Liver (tissue), 9 donors: ENCODE data around the gene P4HA1. TPM values are rescaled to one million over a fixed set of nuclear protein-coding genes. Genes with fewer than 3 reads are reported as not detected.

Source experiments
- DNase-seq: peaks from one replicate; pipeline ENCODE4 v3.0.0-alpha.2; 2017; ENCODE audit warnings: low spot score
- H3K27ac ChIP-seq, 2 donors: one replicate each; pipeline ENCODE4 v1.7.0; 2013; ENCODE audit warnings: inconsistent platforms in 2 of 2, low read length in 2 of 2, control low read depth in 1 of 2, low read depth in 1 of 2, mild to moderate bottlenecking in 1 of 2
- H3K27me3 ChIP-seq, 4 donors: one replicate each; pipeline versions ENCODE4 v1.6.1 to v1.7.0; 2013; ENCODE audit warnings: low read length in 3 of 4, inconsistent platforms in 1 of 4, mild to moderate bottlenecking in 1 of 4, moderate library complexity in 1 of 4; ENCODE audit not compliant: control insufficient read depth in 4 of 4, insufficient read depth in 4 of 4
- H3K36me3 ChIP-seq, 4 donors: one replicate each; pipeline versions ENCODE4 v1.6.1 to v1.7.0; 2013; ENCODE audit warnings: low read length in 3 of 4, mild to moderate bottlenecking in 3 of 4, low read depth in 1 of 4, moderate library complexity in 1 of 4; ENCODE audit not compliant: control insufficient read depth in 4 of 4, insufficient read depth in 3 of 4
- H3K4me1 ChIP-seq, 4 donors: one replicate each; pipeline versions ENCODE4 v1.6.1 to v1.7.0; 2013; ENCODE audit warnings: low read length in 3 of 4, mild to moderate bottlenecking in 3 of 4, moderate library complexity in 1 of 4; ENCODE audit not compliant: control insufficient read depth in 4 of 4, insufficient read depth in 4 of 4
- H3K4me3 ChIP-seq, 3 donors: one replicate each; pipeline versions ENCODE4 v1.6.1 to v1.7.0; 2013; ENCODE audit warnings: low read length in 3 of 3, control low read depth in 1 of 3, low read depth in 1 of 3, mild to moderate bottlenecking in 1 of 3
- H3K9ac ChIP-seq, 2 donors: one replicate each; pipeline ENCODE4 v1.7.0; 2013; ENCODE audit warnings: low read length in 2 of 2, mild to moderate bottlenecking in 2 of 2, moderate library complexity in 2 of 2, control low read depth in 1 of 2, low read depth in 1 of 2
- H3K9me3 ChIP-seq, 4 donors: one replicate each; pipeline versions ENCODE4 v1.6.1 to v1.7.0; 2013; ENCODE audit warnings: low read length in 3 of 4; ENCODE audit not compliant: control insufficient read depth in 4 of 4
- EGR1 ChIP-seq, 2 donors: IDR thresholded peaks; 2 replicates each; pipeline ENCODE4 v1.6.1; 2016 to 2018; ENCODE audit warnings: antibody characterized with exemption in 2 of 2, low read depth in 2 of 2
- FOXA1 ChIP-seq: IDR thresholded peaks from 2 replicates; pipeline ENCODE4 v1.6.1; 2016; ENCODE audit warnings: antibody characterized with exemption
- GABPA ChIP-seq, 2 donors: IDR thresholded peaks in 1 of 2; conservative IDR thresholded peaks in 1 of 2; 2 replicates each; pipeline ENCODE4 v1.6.1; 2016; ENCODE audit warnings: antibody characterized with exemption in 2 of 2, mild to moderate bottlenecking in 1 of 2, moderate library complexity in 1 of 2
- HNF4A ChIP-seq, 2 donors: conservative IDR thresholded peaks; 2 replicates each; pipeline ENCODE4 v1.6.1; 2016; ENCODE audit warnings: antibody characterized with exemption in 2 of 2, mild to moderate bottlenecking in 2 of 2
- JUND ChIP-seq, 2 donors: IDR thresholded peaks; 2 replicates each; pipeline ENCODE4 v1.6.1; 2016; ENCODE audit warnings: antibody characterized with exemption in 2 of 2
- NR2F2 ChIP-seq: IDR thresholded peaks from 2 replicates; pipeline ENCODE4 v1.6.1; 2016; ENCODE audit warnings: antibody characterized with exemption
- RAD21 ChIP-seq, 2 donors: IDR thresholded peaks; 2 replicates each; pipeline ENCODE4 v1.6.1; 2016; ENCODE audit warnings: antibody characterized with exemption in 2 of 2, mild to moderate bottlenecking in 2 of 2
- RXRA ChIP-seq, 2 donors: IDR thresholded peaks; 2 replicates each; pipeline ENCODE4 v1.6.1; 2017 to 2018; ENCODE audit warnings: antibody characterized with exemption in 2 of 2, mild to moderate bottlenecking in 1 of 2
- SP1 ChIP-seq: IDR thresholded peaks from 2 replicates; pipeline ENCODE4 v1.6.1; 2018; ENCODE audit warnings: antibody characterized with exemption, mild to moderate bottlenecking
- YY1 ChIP-seq: IDR thresholded peaks from 2 replicates; pipeline ENCODE4 v1.6.1; 2016; ENCODE audit warnings: antibody characterized with exemption, mild to moderate bottlenecking
- WGBS: extraction: QIAGEN DNeasy Blood & Tissue Kit; methylation state at CpG from one replicate; pipeline ENCODE4 v1.1.7; 2013; 5-methylcytosine and 5-hydroxymethylcytosine counted together
- polyA plus RNA-seq, 2 donors: library from polyadenylated mRNA; stranded (reverse) in 1 of 2; unstranded in 1 of 2; fragments of 200-250 nt in 1 of 2; fragments of >200 nt in 1 of 2; fragmentation: Nextera tagmentation in 1 of 2; extraction: Ambion mirVana in 1 of 2; gene quantifications; one replicate each; pipeline versions ENCODE4 v1.2.1 to v1.2.3, GENCODE V29; 2013 to 2015
- total RNA-seq, 2 donors: library from RNA; depleted of rRNA; stranded (reverse); fragments of >200 nt; gene quantifications; one replicate each; pipeline ENCODE4 v1.2.3, GENCODE V29; 2014
- TF ChIP-seq, protein P1 (sequence below): IDR thresholded peaks from 2 replicates; pipeline ENCODE4 v1.6.1; 2016; ENCODE audit warnings: antibody characterized with exemption, mild to moderate bottlenecking
- TF ChIP-seq, protein P2 (sequence below): IDR thresholded peaks from 2 replicates; pipeline ENCODE4 v1.6.1; 2016; ENCODE audit warnings: antibody characterized with exemption
- TF ChIP-seq, protein P3 (sequence below): IDR thresholded peaks from 2 replicates; pipeline ENCODE4 v1.6.1; 2016; ENCODE audit warnings: antibody characterized with exemption
- TF ChIP-seq, protein P4 (sequence below): IDR thresholded peaks from 2 replicates; pipeline ENCODE4 v1.6.1; 2016; ENCODE audit warnings: antibody characterized with exemption
- donor health status: healthy.
- donor health status: healthy.
- donor health status: healthy.
- donor health status: healthy.
- donor health status: healthy.

Gene P4HA1
- total and polyA plus RNA-seq, 4 donors = 6.1 to 63.7 (median 23.7) TPM

DNA sequence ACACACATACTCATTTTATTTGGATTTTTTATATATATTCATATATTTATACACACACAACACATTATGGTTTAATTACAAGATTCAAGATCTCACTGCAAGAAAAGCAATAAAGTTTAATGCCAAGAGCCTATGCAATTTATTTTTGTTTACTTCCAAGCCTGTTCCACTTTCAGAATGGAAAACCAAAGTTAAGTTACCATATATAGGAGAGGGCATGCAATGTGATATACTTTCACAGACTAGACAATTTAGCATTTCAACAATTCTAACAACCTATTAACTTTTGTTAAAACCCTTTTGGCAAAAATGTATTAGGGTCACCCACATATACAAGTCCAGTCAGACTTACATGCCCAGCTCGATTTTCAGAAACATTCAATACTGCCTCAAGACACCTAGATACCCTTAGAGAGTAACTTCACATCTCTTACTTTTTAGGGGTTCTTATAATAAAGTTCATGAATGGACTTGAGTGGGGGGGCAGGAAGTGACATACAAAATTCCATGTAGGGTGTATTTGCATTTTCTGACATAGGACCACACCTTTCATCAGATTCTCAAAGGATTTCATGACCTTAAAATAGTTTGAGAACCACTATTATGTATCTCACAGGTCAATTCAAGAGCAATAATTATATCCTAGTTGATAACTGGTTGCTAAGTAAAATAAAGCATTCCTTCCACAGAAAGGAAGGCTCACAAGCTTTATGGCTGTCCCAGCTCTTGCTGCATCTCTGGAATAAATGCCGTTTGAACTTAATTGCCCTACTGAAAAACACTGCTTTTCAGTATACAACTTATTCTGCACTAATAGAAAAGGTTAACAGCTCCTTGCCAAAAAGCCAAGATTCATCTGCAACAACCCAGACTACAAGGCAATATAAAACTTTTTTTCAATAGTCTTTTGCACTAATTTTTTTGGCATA lies 2.5 kb downstream of the P4HA1 start:
- no peaks in the 10 kb centered on the region for H3K27me3 ChIP-seq
- H3K9me3 ChIP-seq = no peaks in the 10 kb centered on the region
- DNase-seq = no peak
- 25% methylated on average over 2 of the region's 2 CpGs for WGBS
- H3K36me3 ChIP-seq = peaks cover 0 to under 1% (median 0%) of the 10 kb centered on the region in 4 donors
- H3K4me1 ChIP-seq = peaks cover 0 to 15% (median 5%) of the 10 kb centered on the region in 4 donors
- TF ChIP-seq SP1 = no peak
- no peak for TF ChIP-seq RAD21 (IDR thresholded peaks at IDR 0.05)
- TF ChIP-seq, protein P1, sequence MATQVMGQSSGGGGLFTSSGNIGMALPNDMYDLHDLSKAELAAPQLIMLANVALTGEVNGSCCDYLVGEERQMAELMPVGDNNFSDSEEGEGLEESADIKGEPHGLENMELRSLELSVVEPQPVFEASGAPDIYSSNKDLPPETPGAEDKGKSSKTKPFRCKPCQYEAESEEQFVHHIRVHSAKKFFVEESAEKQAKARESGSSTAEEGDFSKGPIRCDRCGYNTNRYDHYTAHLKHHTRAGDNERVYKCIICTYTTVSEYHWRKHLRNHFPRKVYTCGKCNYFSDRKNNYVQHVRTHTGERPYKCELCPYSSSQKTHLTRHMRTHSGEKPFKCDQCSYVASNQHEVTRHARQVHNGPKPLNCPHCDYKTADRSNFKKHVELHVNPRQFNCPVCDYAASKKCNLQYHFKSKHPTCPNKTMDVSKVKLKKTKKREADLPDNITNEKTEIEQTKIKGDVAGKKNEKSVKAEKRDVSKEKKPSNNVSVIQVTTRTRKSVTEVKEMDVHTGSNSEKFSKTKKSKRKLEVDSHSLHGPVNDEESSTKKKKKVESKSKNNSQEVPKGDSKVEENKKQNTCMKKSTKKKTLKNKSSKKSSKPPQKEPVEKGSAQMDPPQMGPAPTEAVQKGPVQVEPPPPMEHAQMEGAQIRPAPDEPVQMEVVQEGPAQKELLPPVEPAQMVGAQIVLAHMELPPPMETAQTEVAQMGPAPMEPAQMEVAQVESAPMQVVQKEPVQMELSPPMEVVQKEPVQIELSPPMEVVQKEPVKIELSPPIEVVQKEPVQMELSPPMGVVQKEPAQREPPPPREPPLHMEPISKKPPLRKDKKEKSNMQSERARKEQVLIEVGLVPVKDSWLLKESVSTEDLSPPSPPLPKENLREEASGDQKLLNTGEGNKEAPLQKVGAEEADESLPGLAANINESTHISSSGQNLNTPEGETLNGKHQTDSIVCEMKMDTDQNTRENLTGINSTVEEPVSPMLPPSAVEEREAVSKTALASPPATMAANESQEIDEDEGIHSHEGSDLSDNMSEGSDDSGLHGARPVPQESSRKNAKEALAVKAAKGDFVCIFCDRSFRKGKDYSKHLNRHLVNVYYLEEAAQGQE = peak; percentile 11
- TF ChIP-seq, protein P2, sequence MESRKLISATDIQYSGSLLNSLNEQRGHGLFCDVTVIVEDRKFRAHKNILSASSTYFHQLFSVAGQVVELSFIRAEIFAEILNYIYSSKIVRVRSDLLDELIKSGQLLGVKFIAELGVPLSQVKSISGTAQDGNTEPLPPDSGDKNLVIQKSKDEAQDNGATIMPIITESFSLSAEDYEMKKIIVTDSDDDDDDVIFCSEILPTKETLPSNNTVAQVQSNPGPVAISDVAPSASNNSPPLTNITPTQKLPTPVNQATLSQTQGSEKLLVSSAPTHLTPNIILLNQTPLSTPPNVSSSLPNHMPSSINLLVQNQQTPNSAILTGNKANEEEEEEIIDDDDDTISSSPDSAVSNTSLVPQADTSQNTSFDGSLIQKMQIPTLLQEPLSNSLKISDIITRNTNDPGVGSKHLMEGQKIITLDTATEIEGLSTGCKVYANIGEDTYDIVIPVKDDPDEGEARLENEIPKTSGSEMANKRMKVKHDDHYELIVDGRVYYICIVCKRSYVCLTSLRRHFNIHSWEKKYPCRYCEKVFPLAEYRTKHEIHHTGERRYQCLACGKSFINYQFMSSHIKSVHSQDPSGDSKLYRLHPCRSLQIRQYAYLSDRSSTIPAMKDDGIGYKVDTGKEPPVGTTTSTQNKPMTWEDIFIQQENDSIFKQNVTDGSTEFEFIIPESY = no peak
- H3K9ac ChIP-seq = peak overlapping the region; percentile 12 to 97
- peak overlapping the region; percentile 98 to 100 for H3K27ac ChIP-seq
- H3K4me3 ChIP-seq = peak overlapping the region; percentile 24 to 82 (median 81)

DNA sequence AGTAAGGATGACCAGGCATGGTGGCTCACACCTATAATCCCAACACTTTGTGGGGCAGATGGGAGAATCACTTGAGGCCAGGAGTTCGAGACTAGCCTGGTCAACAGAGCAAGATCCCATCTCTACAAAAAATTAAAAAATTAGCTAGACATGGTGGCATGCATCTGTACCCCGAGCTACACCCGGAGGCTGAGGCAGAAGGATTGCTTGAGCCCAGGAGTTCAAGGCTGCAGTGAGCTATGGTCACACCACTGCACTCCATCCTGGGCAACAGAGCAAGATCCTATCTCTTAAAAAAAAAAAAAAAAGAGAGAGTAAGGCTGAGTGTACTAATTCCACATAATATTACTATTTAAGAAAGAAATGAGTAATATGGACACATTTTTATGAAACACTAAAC lies 3.8 kb downstream of the P4HA1 start:
- 96% methylated on average over 3 of the region's 3 CpGs for WGBS
- no peak overlapping the region for H3K4me3 ChIP-seq

More for the DNA sequence above, 3.8 kb downstream of the P4HA1 start:
- Histone ChIP-seq H3K4me1 (peaks cover 0 to 15% (median 4%) of the 10 kb centered on the region in 4 donors), H3K9me3 (no peaks in the 10 kb centered on the region), H3K36me3 (no peaks in the 10 kb centered on the region), H3K27me3 (no peaks in the 10 kb centered on the region), H3K9ac (no peak overlapping the region), H3K27ac (no peak overlapping the region)
- DNase-seq = no peak
- TF ChIP-seq NR2F2 (no peak), HNF4A (conservative IDR thresholded peaks at IDR 0.05) (no peak), FOXA1 (no peak), GABPA (IDR thresholded peaks at IDR 0.05 in 1 of 2, conservative IDR thresholded peaks at IDR 0.05 in 1 of 2) (no peak), RXRA (IDR thresholded peaks at IDR 0.05) (no peak), YY1 (no peak), SP1 (no peak), JUND (IDR thresholded peaks at IDR 0.05) (no peak), EGR1 (IDR thresholded peaks at IDR 0.05; ENCODE audit: low read depth in 2 of 2) (no peak), RAD21 (IDR thresholded peaks at IDR 0.05) (no peak)
- TF ChIP-seq, protein P3, sequence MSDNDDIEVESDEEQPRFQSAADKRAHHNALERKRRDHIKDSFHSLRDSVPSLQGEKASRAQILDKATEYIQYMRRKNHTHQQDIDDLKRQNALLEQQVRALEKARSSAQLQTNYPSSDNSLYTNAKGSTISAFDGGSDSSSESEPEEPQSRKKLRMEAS = no peak
- TF ChIP-seq, protein P2 = no peak
- TF ChIP-seq, protein P4, sequence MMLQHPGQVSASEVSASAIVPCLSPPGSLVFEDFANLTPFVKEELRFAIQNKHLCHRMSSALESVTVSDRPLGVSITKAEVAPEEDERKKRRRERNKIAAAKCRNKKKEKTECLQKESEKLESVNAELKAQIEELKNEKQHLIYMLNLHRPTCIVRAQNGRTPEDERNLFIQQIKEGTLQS = no peak
